ENCODE measurements around the gene CSF2RB.

CSF2RB gene

DNA sequence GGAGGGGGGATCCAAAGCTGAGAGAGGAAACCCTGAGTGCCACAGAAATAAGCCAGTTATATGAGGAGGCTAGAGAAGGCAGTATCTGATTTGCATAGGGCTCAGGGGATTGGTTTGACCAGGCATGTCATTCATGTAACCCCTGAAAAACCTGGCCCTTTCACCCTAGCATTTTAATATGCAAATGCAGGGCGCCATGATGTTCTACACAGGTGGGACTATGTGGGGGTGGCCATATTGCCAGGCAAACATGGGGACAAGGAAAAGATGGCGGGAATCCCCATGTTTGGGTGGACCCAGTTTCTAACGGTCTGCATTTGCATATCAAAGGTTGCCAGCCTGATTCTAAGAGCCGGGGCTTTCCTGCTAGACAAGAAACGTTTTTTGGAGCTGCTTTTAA is 27.2 kb downstream of the CSF2RB start:
- no peak overlapping the region for H3K4me3 ChIP-seq (ENCODE audit: low read depth, low read length)
- peaks cover 83% of the 10 kb centered on the region for H3K27me3 ChIP-seq (ENCODE audit: insufficient read depth, low read depth, severe bottlenecking)
- TF ChIP-seq CTCF (IDR thresholded peaks at IDR 0.05; ENCODE audit: low read depth, low read length) = no peak

GRCh38 chr22:36942556-36942955 is 29.1 kb downstream of the CSF2RB start:
- H3K36me3 ChIP-seq = no peaks in the 10 kb centered on the region
- no peak for TF ChIP-seq CTCF (IDR thresholded peaks at IDR 0.05; ENCODE audit: low read depth, low read length)
- H3K27ac ChIP-seq = no peak overlapping the region
- peaks cover 81% of the 10 kb centered on the region for H3K27me3 ChIP-seq (ENCODE audit: insufficient read depth, low read depth, severe bottlenecking)
- peaks cover 1% of the 10 kb centered on the region for H3K9me3 ChIP-seq (ENCODE audit: severe bottlenecking)
- no peak for DNase-seq
- no peak overlapping the region for H3K4me3 ChIP-seq (ENCODE audit: low read depth, low read length)

More for the DNA sequence above, 27.2 kb downstream of the CSF2RB start:
- Histone ChIP-seq H3K36me3 (no peaks in the 10 kb centered on the region), H3K9me3 (ENCODE audit: severe bottlenecking) (no peaks in the 10 kb centered on the region), H3K27ac (no peak overlapping the region)
- no peak for DNase-seq

DNA sequence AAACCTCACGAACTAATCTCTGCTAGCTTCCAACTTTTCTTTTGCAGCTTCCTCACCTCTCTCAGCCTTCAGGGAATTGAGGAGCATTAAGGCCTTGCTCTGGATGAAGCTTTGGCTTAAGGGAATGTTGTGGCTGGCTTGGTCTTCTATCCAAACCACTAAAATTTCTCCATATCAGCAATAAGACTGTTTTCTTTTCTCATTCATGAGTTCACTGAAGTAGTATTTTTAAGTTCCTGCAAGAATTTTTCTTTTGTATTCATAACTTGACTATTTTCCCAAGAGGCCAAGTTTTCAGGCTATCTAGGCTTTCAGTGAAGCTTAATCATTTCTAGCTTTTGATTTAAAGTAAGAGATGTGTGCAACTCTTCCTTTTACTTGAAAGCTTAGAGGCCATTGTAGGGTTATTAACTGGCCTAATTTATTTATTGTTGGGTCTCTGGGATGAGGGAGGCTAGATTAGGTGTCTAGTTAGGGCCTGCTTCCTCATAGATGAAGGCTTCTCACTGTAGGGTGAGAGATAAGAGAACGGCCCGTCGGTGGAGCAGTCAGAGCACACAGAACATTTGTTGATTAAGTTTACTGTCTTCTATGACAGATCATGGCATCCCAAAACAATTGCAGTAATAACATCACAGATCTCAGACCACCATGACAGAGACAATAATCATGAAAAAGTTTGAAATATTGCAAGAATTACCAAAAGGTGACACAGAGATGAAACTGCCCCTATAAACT is 33.2 kb downstream of the CSF2RB start:
- H3K27me3 ChIP-seq (ENCODE audit: insufficient read depth, low read depth, severe bottlenecking) = peaks cover 72% of the 10 kb centered on the region
- TF ChIP-seq CTCF (IDR thresholded peaks at IDR 0.05; ENCODE audit: low read depth, low read length) = no peak
- H3K36me3 ChIP-seq = no peaks in the 10 kb centered on the region
- H3K4me3 ChIP-seq (ENCODE audit: low read depth, low read length) = no peak overlapping the region
- H3K9me3 ChIP-seq (ENCODE audit: severe bottlenecking) = peaks cover 3% of the 10 kb centered on the region
- no peak for DNase-seq
- no peak overlapping the region for H3K27ac ChIP-seq

- H3K36me3 ChIP-seq = no peaks in the 10 kb centered on the region
- H3K4me3 ChIP-seq (ENCODE audit: low read depth, low read length) = no peak overlapping the region
- H3K27me3 ChIP-seq (ENCODE audit: insufficient read depth, low read depth, severe bottlenecking) = peaks cover 62% of the 10 kb centered on the region
- H3K27ac ChIP-seq = no peak overlapping the region
- no peak for TF ChIP-seq CTCF (IDR thresholded peaks at IDR 0.05; ENCODE audit: low read depth, low read length)
- peaks cover 3% of the 10 kb centered on the region for H3K9me3 ChIP-seq (ENCODE audit: severe bottlenecking)
- DNase-seq = no peak
These were observed 35.1 kb downstream of the CSF2RB start for GRCh38 chr22:36948273-36949225.

DNA sequence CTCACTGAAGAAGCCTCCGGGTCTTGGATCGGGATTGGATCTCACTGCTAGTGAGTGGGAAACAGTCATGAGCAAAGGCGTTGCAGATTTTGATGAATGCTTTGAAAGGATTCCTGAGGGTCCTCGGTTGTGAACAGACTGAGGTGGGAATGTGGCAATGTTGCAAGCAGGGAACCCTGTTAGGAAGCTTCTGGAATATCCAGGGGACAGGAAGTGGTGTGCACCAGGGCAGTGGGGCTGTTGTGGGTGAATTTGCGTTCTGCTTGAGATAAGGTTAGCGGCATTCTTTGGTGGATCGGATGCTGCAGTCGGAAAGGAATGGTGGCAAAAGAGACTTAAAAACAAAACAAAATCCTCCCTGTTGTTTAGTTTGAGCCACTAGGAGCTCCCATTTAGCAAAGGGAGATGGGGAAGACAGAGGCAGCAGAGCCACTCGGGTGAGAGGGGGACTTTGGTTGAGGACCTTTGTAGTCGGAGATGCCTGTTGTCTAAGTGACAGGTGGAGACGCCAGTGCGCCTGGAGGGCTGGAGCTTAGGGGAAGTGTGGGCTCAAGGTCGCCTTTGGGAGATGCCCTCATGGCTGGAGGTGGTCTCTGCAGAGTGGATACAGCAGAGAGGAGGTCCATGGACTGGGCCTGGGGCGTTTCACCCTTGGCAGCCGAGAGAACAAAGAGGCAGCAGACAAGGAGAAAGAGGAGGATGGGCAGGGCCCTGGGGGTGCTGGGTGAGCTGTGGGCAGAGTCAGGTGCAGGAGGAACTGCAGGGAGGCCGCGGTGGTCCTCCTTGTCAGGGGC is 37.6 kb downstream of the CSF2RB start:
- no peak for TF ChIP-seq CTCF (IDR thresholded peaks at IDR 0.05; ENCODE audit: low read depth, low read length)
- peaks cover 61% of the 10 kb centered on the region for H3K27me3 ChIP-seq (ENCODE audit: insufficient read depth, low read depth, severe bottlenecking)

More for the DNA sequence above, 37.6 kb downstream of the CSF2RB start:
- no peak overlapping the region for H3K4me3 ChIP-seq (ENCODE audit: low read depth, low read length)
- no peak for DNase-seq
- peaks cover 3% of the 10 kb centered on the region for H3K9me3 ChIP-seq (ENCODE audit: severe bottlenecking)
- H3K27ac ChIP-seq = no peak overlapping the region
- no peaks in the 10 kb centered on the region for H3K36me3 ChIP-seq

All from WERI-Rb-1 (cell line).